ENCODE measurements around the gene NFIA.

Gene NFIA

DNA sequence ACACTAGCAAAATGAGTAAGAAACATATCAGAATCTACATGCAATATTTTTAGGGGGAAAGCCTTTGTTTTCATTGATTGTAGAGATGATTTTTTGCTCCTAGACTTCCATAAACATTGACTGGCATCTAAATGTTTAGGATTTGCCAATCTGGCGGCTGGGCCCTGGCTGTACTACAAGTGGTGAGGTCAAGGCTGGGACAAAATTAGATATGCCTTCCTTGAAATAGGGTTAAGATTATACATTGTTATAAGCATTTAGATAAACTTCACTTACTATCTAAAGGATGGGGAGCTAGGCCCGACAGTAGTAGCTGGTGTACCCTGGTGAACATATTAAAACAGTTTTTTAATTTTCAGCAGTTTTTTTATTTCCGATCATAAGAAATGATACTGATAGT lies 5.2 kb downstream of the NFIA start:
- TF ChIP-seq, protein P1, sequence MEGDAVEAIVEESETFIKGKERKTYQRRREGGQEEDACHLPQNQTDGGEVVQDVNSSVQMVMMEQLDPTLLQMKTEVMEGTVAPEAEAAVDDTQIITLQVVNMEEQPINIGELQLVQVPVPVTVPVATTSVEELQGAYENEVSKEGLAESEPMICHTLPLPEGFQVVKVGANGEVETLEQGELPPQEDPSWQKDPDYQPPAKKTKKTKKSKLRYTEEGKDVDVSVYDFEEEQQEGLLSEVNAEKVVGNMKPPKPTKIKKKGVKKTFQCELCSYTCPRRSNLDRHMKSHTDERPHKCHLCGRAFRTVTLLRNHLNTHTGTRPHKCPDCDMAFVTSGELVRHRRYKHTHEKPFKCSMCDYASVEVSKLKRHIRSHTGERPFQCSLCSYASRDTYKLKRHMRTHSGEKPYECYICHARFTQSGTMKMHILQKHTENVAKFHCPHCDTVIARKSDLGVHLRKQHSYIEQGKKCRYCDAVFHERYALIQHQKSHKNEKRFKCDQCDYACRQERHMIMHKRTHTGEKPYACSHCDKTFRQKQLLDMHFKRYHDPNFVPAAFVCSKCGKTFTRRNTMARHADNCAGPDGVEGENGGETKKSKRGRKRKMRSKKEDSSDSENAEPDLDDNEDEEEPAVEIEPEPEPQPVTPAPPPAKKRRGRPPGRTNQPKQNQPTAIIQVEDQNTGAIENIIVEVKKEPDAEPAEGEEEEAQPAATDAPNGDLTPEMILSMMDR (IDR thresholded peaks at IDR 0.05; ENCODE audit: low read depth, low read length): no peak
- no peak for DNase-seq (ENCODE audit: extremely low read depth, low read depth)

DNA sequence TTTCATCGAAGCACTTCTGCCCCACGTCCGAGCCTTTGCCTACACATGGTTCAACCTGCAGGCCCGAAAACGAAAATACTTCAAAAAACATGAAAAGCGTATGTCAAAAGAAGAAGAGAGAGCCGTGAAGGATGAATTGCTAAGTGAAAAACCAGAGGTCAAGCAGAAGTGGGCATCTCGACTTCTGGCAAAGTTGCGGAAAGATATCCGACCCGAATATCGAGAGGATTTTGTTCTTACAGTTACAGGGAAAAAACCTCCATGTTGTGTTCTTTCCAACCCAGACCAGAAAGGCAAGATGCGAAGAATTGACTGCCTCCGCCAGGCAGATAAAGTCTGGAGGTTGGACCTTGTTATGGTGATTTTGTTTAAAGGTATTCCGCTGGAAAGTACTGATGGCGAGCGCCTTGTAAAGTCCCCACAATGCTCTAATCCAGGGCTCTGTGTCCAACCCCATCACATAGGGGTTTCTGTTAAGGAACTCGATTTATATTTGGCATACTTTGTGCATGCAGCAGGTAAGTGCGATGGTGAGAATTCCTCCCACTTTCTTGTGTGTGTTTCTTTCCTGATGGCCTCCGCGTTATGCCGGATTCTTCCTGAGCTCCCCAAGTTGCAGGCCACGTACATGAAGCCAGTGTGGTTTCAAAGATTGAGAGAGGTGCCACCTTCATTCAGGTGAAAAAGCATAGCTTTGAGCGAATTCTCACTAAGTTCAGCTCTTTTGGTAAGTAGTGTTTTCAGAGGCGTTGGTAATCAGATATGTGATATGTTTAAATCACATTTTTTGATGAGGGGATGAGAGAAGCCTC lies 6.0 kb downstream of the NFIA start:
- TF ChIP-seq, protein P1 (IDR thresholded peaks at IDR 0.05; ENCODE audit: low read depth, low read length): no peak
- no peak for DNase-seq (ENCODE audit: extremely low read depth, low read depth)

DNA sequence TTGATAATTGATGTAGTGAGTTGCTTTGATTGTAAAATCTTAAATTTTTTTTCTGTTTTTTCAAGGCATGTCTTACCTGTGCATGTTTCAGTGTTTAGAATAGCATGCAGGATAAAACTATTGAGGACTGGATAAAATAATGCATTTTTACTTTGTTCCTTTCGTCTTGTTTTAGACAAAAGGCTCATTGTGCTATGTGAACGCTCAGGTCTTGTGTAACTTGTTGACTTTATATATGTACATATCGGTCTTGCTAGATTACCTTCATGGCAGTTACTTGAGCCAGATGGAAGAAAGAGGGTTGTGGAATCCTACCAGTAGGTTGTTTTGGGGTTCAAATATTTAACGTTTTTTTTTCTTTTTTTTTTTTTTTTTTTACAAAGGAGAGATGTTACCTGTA lies 7.0 kb downstream of the NFIA start:
- TF ChIP-seq, protein P1 (IDR thresholded peaks at IDR 0.05; ENCODE audit: low read depth, low read length): no peak

DNA sequence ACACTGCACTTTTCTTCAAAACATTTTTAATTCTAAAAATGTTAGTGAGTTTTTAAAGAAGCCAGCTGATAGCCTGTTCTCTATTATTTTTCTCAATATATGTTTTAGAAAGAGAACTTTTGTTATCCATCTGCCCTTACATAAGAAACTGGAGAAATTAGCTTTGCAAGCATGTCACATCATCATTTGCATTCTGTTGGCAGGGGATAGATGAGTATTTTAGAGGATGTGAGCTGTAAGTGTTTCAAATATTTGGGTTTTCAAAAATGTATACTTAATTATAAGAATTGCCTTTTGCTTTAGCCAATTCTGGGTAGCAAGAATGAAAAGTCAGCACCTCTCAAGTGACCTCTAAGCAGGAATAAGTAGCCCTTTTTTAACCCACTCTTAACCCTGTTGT lies 7.4 kb downstream of the NFIA start:
- TF ChIP-seq, protein P1 (IDR thresholded peaks at IDR 0.05; ENCODE audit: low read depth, low read length): no peak
- no peak for DNase-seq (ENCODE audit: extremely low read depth, low read depth)

More for the DNA sequence above, 7.0 kb downstream of the NFIA start:
- no peak for DNase-seq (ENCODE audit: extremely low read depth, low read depth)

DNA sequence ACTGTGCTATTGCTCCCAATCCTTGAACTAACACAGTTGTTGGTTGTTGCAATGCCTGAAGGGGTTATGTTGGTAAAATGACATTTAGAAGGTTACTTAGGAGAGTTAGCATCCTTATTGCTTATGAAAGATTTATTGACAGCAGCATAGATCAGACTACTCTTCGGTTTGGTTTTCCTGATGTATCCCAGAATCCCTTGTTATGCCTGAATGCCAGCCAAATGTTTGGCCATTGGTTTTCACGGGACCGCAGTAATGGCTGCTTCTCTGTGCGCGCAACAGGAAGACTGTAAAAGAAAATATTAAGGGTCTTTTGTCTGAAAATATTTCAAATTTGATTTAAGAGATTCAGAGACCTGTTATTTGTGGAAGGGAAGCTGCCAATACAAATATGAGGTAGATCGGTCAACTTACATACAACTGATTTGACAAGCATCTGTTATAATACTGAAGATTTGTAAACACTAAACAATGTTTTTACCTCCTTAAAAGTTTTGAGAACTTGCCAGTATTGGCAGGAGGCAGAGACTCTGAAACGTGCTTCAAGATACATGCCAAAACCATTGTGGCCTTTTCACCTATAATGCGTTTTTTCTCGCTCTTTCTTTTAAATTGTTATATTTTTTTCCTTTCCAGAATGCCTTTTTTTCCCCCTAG lies 8.3 kb downstream of the NFIA start:
- TF ChIP-seq, protein P1 (IDR thresholded peaks at IDR 0.05; ENCODE audit: low read depth, low read length): no peak
- no peak for DNase-seq (ENCODE audit: extremely low read depth, low read depth)

DNA sequence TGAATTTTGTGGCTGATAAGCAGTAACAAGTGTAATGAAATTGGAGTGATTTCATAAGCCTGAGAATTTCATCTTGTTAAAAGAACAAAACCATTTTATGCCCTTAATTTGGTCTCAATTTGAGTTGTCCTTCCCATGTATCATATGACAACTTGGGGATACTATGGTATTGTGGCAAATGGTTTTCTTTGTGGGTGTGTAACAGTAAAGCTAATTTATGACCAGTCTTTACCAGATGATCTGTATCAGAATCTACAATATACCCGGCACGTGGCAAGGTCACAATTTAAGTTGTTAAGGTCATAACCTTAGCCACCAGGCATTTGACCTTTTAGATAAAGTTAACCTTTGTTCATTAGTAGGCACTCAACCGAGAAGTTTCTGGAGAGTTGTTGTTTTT lies 9.1 kb downstream of the NFIA start:
- DNase-seq (ENCODE audit: extremely low read depth, low read depth): no peak
- TF ChIP-seq, protein P1 (IDR thresholded peaks at IDR 0.05; ENCODE audit: low read depth, low read length): no peak

DNA sequence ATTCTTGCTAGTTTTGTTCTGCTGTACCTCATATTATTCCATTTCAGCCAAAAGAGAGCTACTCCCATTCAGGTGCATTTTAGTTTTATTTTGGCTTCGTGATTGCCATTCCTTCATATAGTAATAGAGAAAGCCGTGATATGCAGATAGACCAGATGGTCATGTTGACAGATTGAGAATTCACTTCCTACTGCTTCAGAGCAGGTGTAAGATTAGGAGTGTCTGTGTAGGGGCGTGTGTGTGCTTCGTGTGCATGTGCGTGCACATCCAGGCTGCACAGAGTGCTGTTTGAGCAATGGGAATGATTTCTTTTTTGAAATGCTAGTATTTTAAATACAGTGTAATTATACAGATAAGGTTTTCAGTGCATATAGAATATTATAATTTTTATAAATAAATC lies 10.3 kb downstream of the NFIA start:
- DNase-seq (ENCODE audit: extremely low read depth, low read depth): no peak
- TF ChIP-seq, protein P1 (IDR thresholded peaks at IDR 0.05; ENCODE audit: low read depth, low read length): no peak

Measured in AG09319 (cell line).